GM19025 (cell line): ENCODE data around the gene NUDT6.

Experiments
- ATAC-seq: cut with Tn5 transposase; IDR thresholded peaks from one replicate; pipeline ENCODE4 v1.9.1; 2021; ENCODE audit warnings: mild to moderate bottlenecking, low read depth, moderate library complexity; ENCODE audit not compliant: unreplicated experiment

Gene NUDT6

GRCh38 chr4:122842984-122843531, 79.3 kb downstream of the NUDT6 start:
- no peak for ATAC-seq
